Mucosa of descending colon (tissue), 3 donors: Measurements from ENCODE around the gene WWC2. TPM values are rescaled to one million over a fixed set of nuclear protein-coding genes. Genes with fewer than 3 reads are reported as not detected.

Experiments
- ATAC-seq: fragments of 200-7000 bp; cut with Tn5 transposase; one replicate; pipeline ENCODE4 v1.9.1; 2020; ENCODE audit warnings: mild to moderate bottlenecking, moderate library complexity
- DNase-seq, 3 donors: peaks; one replicate each; pipeline ENCODE4 v3.0.0-alpha.2; 2020
- H3K36me3 ChIP-seq: fragments of 200-600 bp; one replicate; pipeline ENCODE4 v1.8.0; 2021; ENCODE audit warnings: low read depth, mild to moderate bottlenecking
- H3K4me1 ChIP-seq: fragments of 200-600 bp; one replicate; pipeline ENCODE4 v1.8.0; 2021; ENCODE audit warnings: low read depth, mild to moderate bottlenecking
- H3K4me3 ChIP-seq: fragments of 200-600 bp; one replicate; pipeline ENCODE4 v1.8.0; 2021; ENCODE audit warnings: mild to moderate bottlenecking
- H3K9me3 ChIP-seq: fragments of 200-600 bp; one replicate; pipeline ENCODE4 v1.8.0; 2021; ENCODE audit warnings: mild to moderate bottlenecking
- intact Hi-C, 2 donors: fragments of 100-400 bp; cut with DNase I in 1 of 2; cut with micrococcal nuclease in 1 of 2; formaldehyde crosslinking; loops; one replicate each; pipeline versions ENCODE4 v1.11.0 to v1.11.1; 2022; cut with DNase I, micrococcal nuclease
- total RNA-seq, 3 donors: library from RNA; stranded (reverse); fragmentation: NEBNext Ultra II Directional in 2 of 3; extraction: Animal tissue kit (Norgen Biotek cat#: 25700) in 2 of 3; gene quantifications; one replicate each; pipeline versions ENCODE4 v1.2.1 to v1.2.4, GENCODE V29; 2021 to 2023
- TF ChIP-seq, protein P1 (sequence below): fragments of 200-600 bp; IDR thresholded peaks from one replicate; pipeline ENCODE4 v1.8.0; 2022; ENCODE audit warnings: antibody characterized with exemption, mild to moderate bottlenecking
- donor health status: DM: no; HTN: no; CAD: no; lungs with moderate emphysema.
- donor health status: DM: no; HTN: no; CAD: no.
- donor health status: DM: no; HTN: yes; CAD: no.

WWC2 gene
- total RNA-seq, 3 donors from 2014 or later: 6.4 to 31.2 (median 7.7) TPM

DNA sequence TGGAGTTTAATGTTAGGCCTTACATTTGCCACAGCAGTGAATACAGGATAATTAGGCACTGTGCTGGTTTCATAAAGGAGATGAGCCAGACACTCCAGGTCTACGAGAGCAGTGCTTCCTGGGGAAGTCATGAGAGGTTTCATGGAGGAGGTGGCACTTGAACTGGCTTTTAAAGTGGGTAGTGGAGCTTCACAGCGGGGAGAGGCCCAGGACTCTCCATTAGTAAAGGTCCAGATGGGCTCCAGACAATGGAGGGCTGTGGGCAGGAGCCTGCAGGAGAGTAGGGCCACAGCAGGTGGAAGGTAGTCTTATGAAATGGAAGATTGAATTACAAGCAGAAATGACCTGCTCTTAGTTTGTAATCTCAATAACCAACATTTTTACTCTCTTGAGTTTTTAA is 192.0 kb downstream of the WWC2 start:
- no peaks in the 10 kb centered on the region for H3K4me1 ChIP-seq
- H3K36me3 ChIP-seq: no peaks in the 10 kb centered on the region
- no peaks in the 10 kb centered on the region for H3K9me3 ChIP-seq
- no peak overlapping the region for H3K4me3 ChIP-seq
- intact Hi-C loops: no loop called here
- ATAC-seq (no peak), DNase-seq (no peak)
- TF ChIP-seq, protein P1, sequence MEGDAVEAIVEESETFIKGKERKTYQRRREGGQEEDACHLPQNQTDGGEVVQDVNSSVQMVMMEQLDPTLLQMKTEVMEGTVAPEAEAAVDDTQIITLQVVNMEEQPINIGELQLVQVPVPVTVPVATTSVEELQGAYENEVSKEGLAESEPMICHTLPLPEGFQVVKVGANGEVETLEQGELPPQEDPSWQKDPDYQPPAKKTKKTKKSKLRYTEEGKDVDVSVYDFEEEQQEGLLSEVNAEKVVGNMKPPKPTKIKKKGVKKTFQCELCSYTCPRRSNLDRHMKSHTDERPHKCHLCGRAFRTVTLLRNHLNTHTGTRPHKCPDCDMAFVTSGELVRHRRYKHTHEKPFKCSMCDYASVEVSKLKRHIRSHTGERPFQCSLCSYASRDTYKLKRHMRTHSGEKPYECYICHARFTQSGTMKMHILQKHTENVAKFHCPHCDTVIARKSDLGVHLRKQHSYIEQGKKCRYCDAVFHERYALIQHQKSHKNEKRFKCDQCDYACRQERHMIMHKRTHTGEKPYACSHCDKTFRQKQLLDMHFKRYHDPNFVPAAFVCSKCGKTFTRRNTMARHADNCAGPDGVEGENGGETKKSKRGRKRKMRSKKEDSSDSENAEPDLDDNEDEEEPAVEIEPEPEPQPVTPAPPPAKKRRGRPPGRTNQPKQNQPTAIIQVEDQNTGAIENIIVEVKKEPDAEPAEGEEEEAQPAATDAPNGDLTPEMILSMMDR: no peak

DNA sequence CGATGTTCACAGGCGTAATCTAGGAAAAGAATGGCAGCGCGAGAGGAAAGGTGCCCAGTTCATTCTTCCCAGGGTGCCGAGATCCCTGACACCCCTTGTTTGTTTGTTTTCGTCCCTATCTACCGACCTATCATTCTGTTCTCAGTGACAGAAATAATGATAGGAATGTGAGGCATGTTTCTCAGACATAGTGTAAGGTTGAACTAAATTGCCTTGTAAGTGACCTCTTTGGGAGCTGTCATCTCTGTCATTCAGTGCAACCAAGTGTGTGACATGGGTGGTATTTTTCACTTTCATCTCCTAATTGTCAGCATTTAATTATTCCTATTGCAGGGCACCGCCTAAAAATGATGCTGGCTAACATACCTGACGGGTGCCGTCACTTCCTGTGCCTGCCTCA is 196.7 kb downstream of the WWC2 start:
- TF ChIP-seq, protein P1: no peak
- no peaks in the 10 kb centered on the region for H3K36me3 ChIP-seq
- ATAC-seq: no peak
- no peaks in the 10 kb centered on the region for H3K9me3 ChIP-seq
- no peaks in the 10 kb centered on the region for H3K4me1 ChIP-seq
- no peak overlapping the region for H3K4me3 ChIP-seq
- DNase-seq: no peak
- intact Hi-C loops: no loop called here

DNA sequence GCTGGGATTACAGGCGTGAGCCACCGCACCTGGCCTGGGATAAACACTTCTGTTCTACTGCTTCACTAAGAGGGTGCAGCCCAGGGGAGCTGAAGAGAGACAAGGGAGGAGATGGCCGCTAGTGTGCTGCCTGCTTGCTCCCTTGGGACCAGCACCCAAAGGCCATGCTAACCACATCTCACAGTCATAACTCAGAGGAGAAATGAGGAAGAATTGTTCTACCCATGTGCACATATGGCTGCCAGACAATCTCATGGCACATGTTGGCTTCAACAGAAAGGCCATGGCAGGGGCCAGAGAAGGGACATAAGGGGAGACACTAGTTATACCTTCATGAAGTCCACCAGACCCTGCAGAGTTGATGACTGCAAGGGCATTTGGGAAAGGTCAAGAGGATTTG is 198.6 kb downstream of the WWC2 start:
- TF ChIP-seq, protein P1: no peak
- no peaks in the 10 kb centered on the region for H3K36me3 ChIP-seq
- ATAC-seq: no peak
- intact Hi-C loops: no loop called here
- no peaks in the 10 kb centered on the region for H3K9me3 ChIP-seq
- no peaks in the 10 kb centered on the region for H3K4me1 ChIP-seq
- H3K4me3 ChIP-seq: no peak overlapping the region
- DNase-seq: no peak

DNA sequence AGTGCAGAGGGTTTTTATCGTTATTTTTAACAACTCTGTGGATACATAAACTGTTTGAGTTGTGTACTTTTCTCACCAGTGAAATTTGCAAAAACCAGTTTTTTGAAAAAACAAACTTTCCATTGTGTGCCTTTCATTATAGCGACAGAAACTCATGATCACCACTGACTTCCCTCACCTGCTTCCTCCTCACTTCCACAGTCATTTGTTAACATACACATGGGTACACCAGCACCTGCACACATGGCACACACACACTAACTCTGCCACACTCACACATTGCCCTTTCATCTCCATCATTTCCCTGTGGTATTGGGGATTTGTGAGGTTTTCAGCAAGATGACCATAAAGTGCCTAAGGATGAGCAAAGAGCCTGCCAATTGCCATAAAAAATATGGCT is 200.4 kb downstream of the WWC2 start:
- DNase-seq: no peak
- Histone ChIP-seq H3K36me3 (no peaks in the 10 kb centered on the region), H3K9me3 (no peaks in the 10 kb centered on the region), H3K4me3 (no peak overlapping the region), H3K4me1 (no peaks in the 10 kb centered on the region)
- ATAC-seq: no peak
- intact Hi-C loops: no loop called here
- TF ChIP-seq, protein P1: no peak

DNA sequence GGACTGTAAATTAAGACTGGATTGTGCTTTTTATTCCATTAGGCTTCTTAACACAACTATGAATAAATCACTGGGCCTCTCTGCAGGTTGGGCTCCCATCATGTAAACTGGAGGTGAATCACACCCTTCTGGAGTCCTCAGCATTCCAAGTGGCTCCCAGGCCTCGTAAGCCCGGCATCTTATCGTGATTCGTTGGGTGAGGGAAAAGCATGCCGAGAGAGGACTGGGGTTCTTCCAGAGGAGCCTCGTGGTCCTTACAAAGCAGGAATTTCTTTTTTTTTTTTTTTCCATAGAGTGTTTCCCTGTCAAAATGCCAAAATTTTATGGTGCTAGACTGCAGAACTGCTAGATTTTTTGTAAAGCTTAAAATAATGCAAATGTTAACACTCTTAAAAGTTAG is 201.0 kb downstream of the WWC2 start:
- Histone ChIP-seq H3K4me1 (no peaks in the 10 kb centered on the region), H3K4me3 (no peak overlapping the region), H3K9me3 (no peaks in the 10 kb centered on the region), H3K36me3 (no peaks in the 10 kb centered on the region)
- no peak for ATAC-seq
- TF ChIP-seq, protein P1: no peak
- intact Hi-C loops: no loop called here
- DNase-seq: no peak

DNA sequence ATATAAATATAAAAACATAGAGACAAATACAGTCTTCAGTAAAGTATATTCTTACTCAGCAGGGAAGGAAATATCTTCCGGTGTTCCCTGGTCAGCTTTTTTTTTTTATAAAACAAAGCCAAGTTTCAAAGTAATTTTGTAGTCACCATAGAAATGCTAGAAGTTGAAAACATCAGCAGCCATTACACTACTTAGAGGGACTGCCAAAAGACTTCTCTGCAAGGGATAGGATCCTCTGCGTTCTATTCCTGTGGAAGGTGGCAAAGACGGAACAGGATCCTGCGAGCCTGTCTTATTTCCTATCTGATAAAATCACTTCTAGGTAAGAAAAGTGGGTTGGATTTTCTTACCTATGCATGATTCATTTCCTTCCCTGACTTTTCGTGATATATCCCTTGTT is 201.6 kb downstream of the WWC2 start:
- TF ChIP-seq, protein P1: no peak
- no peaks in the 10 kb centered on the region for H3K9me3 ChIP-seq
- no peak overlapping the region for H3K4me3 ChIP-seq
- H3K4me1 ChIP-seq: no peaks in the 10 kb centered on the region
- intact Hi-C loops: no loop called here
- ATAC-seq (no peak), DNase-seq (no peak)
- no peaks in the 10 kb centered on the region for H3K36me3 ChIP-seq
